Kidney epithelial cell (primary cell): ENCODE results near the gene MAP3K12. TPM values are rescaled to one million over a fixed set of nuclear protein-coding genes. Genes with fewer than 3 reads are reported as not detected.

Experiments used
- DNase-seq: peaks from one replicate; pipeline ENCODE4 v3.0.0-alpha.2; 2010; ENCODE audit warnings: low read depth
- H3K27me3 ChIP-seq: 2 replicates; pipeline ENCODE4 v1.6.0; 2011; ENCODE audit warnings: low read length; ENCODE audit not compliant: control insufficient read depth, insufficient read depth
- H3K36me3 ChIP-seq: 2 replicates; pipeline ENCODE4 v1.5.1; 2011; ENCODE audit warnings: low read length; ENCODE audit not compliant: control insufficient read depth, insufficient read depth
- H3K4me3 ChIP-seq: 2 replicates; pipeline ENCODE4 v1.5.1; 2011; ENCODE audit warnings: low read depth, mild to moderate bottlenecking, control low read depth, low read length
- total RNA-seq: library from RNA; depleted of rRNA; stranded (reverse); fragments of >200 nt; gene quantifications from 2 replicates; pipeline ENCODE4 v1.2.3, GENCODE V29; 2015
- TF ChIP-seq, protein P1 (sequence below): IDR thresholded peaks from 2 replicates; pipeline ENCODE4 v1.5.1; 2011; ENCODE audit warnings: mild to moderate bottlenecking, moderate library complexity, low read length, control low read depth, inconsistent platforms; ENCODE audit not compliant: insufficient read depth, poor library complexity, severe bottlenecking

Gene MAP3K12
- total RNA-seq, 1 donor from 2014 or later, result 12.3 TPM

DNA sequence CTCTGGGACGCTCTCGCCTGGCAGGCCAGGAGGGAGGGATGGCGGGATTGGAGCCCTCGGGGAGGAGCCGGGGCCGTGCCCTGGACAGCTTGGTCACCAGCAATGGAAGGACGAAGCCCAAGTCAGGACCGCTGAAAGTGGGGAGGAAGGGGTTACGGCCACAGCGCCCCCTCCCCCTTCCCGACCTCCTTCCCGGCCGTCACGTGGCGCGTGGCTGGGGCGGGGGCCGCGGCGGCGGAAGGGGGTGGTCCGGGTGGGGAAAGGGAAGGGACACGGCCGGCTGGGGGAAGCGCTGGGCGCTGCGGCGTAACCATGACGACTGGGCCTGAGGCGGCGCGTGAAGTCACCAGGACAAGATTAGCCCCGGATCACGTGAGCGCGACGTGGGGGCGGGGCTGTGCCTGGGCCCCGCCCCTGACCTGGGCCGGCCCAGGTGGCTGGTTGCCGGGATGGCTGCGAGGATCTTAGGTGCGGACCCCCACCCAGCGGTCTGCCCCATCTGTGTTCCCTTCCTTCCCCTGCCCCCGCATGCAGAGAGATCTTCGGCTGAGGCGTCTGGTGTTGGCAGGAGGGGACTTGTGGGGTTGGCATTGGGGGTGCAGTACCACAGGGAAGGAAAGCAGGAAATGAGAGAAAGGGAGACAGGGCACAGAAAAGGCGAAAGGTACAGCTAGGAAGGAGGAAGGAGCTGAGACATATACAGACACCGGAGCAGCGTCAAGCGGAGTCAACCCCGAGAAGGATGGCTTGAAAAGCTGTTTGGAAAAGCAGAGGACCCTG lies 6.2 kb downstream of the MAP3K12 start:
- no peaks in the 10 kb centered on the region for H3K36me3 ChIP-seq
- TF ChIP-seq, protein P1, sequence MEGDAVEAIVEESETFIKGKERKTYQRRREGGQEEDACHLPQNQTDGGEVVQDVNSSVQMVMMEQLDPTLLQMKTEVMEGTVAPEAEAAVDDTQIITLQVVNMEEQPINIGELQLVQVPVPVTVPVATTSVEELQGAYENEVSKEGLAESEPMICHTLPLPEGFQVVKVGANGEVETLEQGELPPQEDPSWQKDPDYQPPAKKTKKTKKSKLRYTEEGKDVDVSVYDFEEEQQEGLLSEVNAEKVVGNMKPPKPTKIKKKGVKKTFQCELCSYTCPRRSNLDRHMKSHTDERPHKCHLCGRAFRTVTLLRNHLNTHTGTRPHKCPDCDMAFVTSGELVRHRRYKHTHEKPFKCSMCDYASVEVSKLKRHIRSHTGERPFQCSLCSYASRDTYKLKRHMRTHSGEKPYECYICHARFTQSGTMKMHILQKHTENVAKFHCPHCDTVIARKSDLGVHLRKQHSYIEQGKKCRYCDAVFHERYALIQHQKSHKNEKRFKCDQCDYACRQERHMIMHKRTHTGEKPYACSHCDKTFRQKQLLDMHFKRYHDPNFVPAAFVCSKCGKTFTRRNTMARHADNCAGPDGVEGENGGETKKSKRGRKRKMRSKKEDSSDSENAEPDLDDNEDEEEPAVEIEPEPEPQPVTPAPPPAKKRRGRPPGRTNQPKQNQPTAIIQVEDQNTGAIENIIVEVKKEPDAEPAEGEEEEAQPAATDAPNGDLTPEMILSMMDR, result no peak
- peak; percentile 67 for DNase-seq
- peak overlapping the region; percentile 43 for H3K4me3 ChIP-seq
- H3K27me3 ChIP-seq, result no peaks in the 10 kb centered on the region

DNA sequence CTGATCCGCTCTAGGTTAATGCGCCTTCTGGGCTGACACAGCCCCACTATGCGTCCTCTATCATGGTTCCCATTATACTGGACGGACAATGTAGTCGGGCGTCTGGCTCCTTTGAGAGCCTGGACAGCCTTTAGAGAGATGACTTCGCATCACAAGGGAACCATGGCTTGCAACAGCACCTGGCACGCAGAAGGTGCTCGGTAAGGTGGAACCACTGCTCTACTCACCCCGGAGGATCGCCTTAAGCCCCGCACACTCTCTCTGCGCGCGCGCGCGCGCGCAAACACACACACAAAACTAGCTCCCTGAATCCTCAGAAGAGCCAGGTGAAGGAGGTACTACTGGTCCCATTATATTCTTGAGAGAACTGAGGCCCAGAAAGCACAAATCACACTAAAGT lies 7.1 kb downstream of the MAP3K12 start:
- DNase-seq, result no peak
- no peaks in the 10 kb centered on the region for H3K27me3 ChIP-seq
- H3K36me3 ChIP-seq, result no peaks in the 10 kb centered on the region
- H3K4me3 ChIP-seq, result peak overlapping the region; percentile 43
- TF ChIP-seq, protein P1, result no peak

GRCh38 chr12:53489242-53489864 lies 9.9 kb downstream of the MAP3K12 start:
- no peak for DNase-seq
- no peak overlapping the region for H3K4me3 ChIP-seq
- no peaks in the 10 kb centered on the region for H3K27me3 ChIP-seq
- TF ChIP-seq, protein P1, result no peak
- H3K36me3 ChIP-seq, result peaks cover 2% of the 10 kb centered on the region

- DNase-seq, result no peak
- H3K36me3 ChIP-seq, result peaks cover 8% of the 10 kb centered on the region
- H3K27me3 ChIP-seq, result no peaks in the 10 kb centered on the region
- H3K4me3 ChIP-seq, result no peak overlapping the region
- TF ChIP-seq, protein P1, result no peak
Observed at GRCh38 chr12:53486736-53487487, 12.3 kb downstream of the MAP3K12 start.

GRCh38 chr12:53485955-53486735 lies 13.1 kb downstream of the MAP3K12 start:
- peaks cover 8% of the 10 kb centered on the region for H3K36me3 ChIP-seq
- H3K27me3 ChIP-seq, result no peaks in the 10 kb centered on the region
- no peak overlapping the region for H3K4me3 ChIP-seq
- TF ChIP-seq, protein P1, result no peak
- no peak for DNase-seq
